ENCODE results near the gene PNMA6A. TPM values are rescaled to one million over a fixed set of nuclear protein-coding genes. Genes with fewer than 3 reads are reported as not detected.
"Not testable (repeated sequence)": the region's sequence is repeated elsewhere in the genome, so short reads cannot be mapped to it uniquely, and the experiment has no call there.

PNMA6A gene
- total RNA-seq: 0.87 TPM
- long read RNA-seq, partial matches to known transcripts: 0 of 4 reads
- long read RNA-seq, other reads (novel, unspliced or antisense): 1 of 4 reads

DNA sequence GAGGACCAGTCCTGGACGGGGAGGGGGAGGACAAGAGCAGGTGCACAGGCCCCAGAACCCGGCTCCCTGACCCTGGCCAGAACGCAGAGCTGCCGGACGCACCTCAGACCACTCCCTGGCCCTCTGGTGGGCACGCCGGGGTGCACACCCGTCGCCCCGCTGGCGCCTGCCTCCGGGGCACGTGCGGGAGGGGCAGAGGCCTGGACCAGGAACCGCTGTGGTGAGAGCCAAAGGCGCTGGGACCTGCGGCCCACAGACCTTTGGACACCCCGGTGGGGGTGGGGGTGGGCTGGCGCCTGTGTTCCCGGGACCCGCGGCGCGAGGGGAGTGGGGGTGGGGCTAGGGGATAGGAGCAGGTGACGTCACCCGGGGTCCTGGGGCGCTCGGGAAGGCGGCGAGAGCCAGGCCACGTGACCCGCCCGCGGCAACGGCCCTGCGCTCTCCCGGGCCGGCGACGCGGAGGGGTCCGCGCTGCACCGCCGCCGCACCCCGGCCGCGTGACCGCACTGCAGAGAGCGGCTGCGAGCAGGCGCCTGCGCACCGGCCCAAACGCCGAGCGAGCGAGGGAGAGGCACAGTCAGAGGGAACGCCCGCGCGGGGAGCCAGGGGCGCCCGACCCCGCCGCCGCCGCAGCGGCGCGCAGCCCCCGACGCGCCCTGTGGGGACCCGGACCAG, at the start of gene PNMA6A:
PNMA6A (plus strand) TSS at position 546 of the 675 bp plus-strand sequence. CDS start 609 bp downstream, outside the sequence.
- H3K4me3 ChIP-seq; H3K27me3 ChIP-seq; intact Hi-C loops (cut with DNase I); DNase-seq; H3K9me3 ChIP-seq; H3K27ac ChIP-seq; H3K4me1 ChIP-seq; H3K36me3 ChIP-seq: not testable (repeated sequence)
- peak; percentile 85 for ATAC-seq

DNA sequence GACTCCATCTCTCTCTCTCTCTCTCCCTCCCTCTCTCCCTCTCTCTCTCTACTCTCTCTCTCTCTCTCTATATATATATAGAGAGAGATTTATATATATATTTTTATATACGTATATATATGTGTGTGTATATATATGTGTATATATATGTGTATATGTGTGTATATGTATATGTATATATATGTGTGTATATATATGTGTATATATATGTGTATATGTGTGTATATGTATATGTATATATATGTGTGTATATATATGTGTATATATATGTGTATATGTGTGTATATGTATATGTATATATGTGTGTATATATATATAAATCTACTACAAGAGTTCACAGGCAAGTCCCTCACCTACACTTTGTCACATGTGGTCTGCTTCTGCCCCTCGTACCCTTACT, 45.8 kb upstream of the PNMA6A start:
- intact Hi-C loops (cut with DNase I); H3K4me1 ChIP-seq; H3K4me3 ChIP-seq; H3K27ac ChIP-seq; H3K9me3 ChIP-seq; H3K27me3 ChIP-seq; DNase-seq; H3K36me3 ChIP-seq; ATAC-seq: not testable (repeated sequence)

DNA sequence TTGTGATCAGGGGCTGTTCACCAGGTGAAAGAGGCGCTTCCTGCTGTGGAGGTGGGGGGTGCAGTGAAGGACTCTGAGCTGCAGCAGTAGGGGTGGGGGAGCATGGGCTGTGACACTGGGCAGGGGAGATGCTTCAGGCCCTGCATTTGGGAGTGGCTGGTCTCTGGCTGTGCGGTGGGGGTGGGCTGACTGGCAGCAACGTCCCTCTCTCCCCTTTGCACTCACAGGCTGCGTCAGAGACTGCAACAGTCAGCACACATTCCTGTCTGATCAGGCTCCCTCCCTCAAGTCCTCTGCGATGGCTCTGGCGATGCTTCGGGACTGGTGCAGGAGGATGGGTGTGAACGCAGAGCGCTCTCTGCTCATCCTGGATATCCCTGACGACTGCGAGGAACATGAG, 43.8 kb upstream of the PNMA6A start:
- intact Hi-C loops (cut with DNase I); H3K9me3 ChIP-seq; H3K4me1 ChIP-seq; H3K36me3 ChIP-seq; DNase-seq; H3K4me3 ChIP-seq; ATAC-seq; H3K27me3 ChIP-seq; H3K27ac ChIP-seq: not testable (repeated sequence)

DNA sequence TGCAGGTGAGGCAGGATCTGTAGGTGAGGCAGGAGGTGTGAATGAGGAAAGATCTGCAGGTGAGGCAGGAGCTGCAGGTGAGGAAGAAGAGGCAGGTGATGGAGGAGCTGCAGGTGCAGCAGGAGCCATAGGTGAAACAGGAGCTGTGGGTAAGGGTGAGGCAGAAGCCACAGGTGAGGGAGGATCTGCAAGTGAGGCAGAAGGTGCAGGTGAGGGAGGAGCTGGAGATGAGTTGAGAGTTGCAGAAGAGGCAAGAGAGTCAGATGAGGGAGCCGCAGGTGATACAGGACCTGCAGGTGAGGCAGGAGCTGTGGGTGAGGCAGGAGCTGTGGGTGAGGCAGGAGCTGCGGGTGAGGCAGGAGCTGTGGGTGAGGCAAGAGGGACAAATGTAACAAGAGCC, 43.1 kb upstream of the PNMA6A start:
- intact Hi-C loops (cut with DNase I): no loop called here
- no peaks in the 10 kb centered on the region for H3K36me3 ChIP-seq
- no peaks in the 10 kb centered on the region for H3K27me3 ChIP-seq
- ATAC-seq (no peak), DNase-seq (no peak)
- no peak overlapping the region for H3K4me3 ChIP-seq
- TF ChIP-seq, protein P1, sequence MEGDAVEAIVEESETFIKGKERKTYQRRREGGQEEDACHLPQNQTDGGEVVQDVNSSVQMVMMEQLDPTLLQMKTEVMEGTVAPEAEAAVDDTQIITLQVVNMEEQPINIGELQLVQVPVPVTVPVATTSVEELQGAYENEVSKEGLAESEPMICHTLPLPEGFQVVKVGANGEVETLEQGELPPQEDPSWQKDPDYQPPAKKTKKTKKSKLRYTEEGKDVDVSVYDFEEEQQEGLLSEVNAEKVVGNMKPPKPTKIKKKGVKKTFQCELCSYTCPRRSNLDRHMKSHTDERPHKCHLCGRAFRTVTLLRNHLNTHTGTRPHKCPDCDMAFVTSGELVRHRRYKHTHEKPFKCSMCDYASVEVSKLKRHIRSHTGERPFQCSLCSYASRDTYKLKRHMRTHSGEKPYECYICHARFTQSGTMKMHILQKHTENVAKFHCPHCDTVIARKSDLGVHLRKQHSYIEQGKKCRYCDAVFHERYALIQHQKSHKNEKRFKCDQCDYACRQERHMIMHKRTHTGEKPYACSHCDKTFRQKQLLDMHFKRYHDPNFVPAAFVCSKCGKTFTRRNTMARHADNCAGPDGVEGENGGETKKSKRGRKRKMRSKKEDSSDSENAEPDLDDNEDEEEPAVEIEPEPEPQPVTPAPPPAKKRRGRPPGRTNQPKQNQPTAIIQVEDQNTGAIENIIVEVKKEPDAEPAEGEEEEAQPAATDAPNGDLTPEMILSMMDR (IDR thresholded peaks at IDR 0.05): no peak
- no peaks in the 10 kb centered on the region for H3K9me3 ChIP-seq
- H3K4me1 ChIP-seq: no peaks in the 10 kb centered on the region
- no peak overlapping the region for H3K27ac ChIP-seq

DNA sequence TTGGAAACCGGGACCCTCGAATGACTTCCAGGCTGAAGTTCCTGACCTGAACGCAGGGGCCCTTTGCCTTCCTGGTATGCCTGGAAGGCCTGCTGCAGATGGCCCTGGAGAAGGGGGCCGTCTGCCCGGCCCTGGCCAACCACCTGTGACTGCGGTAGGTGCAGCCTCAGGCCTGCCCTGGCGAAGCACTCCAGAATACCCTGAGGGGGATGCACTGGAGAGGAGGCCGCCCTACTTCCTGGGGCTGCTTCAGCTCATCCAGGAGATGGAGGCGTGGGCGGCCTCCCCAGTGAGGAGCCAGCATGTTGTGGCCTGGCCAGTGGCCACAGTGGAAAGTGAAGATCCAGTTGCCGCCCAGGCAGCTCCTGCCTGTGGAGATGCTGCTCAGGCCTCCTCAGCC, 42.4 kb upstream of the PNMA6A start:
- no peak overlapping the region for H3K4me3 ChIP-seq
- H3K27me3 ChIP-seq: no peaks in the 10 kb centered on the region
- H3K27ac ChIP-seq: no peak overlapping the region
- no peaks in the 10 kb centered on the region for H3K36me3 ChIP-seq
- TF ChIP-seq, protein P1 (IDR thresholded peaks at IDR 0.05): no peak
- ATAC-seq (no peak), DNase-seq (no peak)
- intact Hi-C loops (cut with DNase I): no loop called here
- no peaks in the 10 kb centered on the region for H3K4me1 ChIP-seq
- H3K9me3 ChIP-seq: no peaks in the 10 kb centered on the region

DNA sequence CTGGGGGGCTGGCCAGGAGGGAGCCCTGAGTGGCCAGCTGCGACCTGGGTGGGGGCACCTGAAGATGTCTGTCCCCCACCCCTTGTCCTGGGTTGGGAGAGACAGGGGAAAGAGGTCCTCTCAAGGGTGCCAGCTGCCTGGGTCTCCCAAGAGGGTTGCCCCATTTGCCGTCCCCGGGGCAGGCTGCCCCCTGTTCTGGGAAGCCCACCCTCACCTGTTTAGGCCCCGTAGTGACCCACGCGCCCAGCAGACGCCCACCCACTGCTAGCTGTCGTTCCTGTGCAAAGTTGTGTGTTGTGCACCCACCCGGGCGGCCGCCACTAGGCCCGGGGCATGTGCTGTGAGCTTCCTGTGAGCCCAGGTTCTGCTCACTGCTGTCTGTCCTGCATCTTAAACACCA, 41.5 kb upstream of the PNMA6A start:
- Histone ChIP-seq H3K27ac (no peak overlapping the region), H3K4me1 (no peaks in the 10 kb centered on the region), H3K4me3 (no peak overlapping the region), H3K36me3 (no peaks in the 10 kb centered on the region), H3K9me3 (no peaks in the 10 kb centered on the region), H3K27me3 (no peaks in the 10 kb centered on the region)
- DNase-seq: no peak
- intact Hi-C loops (cut with DNase I): no loop called here
- ATAC-seq: no peak
- TF ChIP-seq, protein P1 (IDR thresholded peaks at IDR 0.05): no peak

DNA sequence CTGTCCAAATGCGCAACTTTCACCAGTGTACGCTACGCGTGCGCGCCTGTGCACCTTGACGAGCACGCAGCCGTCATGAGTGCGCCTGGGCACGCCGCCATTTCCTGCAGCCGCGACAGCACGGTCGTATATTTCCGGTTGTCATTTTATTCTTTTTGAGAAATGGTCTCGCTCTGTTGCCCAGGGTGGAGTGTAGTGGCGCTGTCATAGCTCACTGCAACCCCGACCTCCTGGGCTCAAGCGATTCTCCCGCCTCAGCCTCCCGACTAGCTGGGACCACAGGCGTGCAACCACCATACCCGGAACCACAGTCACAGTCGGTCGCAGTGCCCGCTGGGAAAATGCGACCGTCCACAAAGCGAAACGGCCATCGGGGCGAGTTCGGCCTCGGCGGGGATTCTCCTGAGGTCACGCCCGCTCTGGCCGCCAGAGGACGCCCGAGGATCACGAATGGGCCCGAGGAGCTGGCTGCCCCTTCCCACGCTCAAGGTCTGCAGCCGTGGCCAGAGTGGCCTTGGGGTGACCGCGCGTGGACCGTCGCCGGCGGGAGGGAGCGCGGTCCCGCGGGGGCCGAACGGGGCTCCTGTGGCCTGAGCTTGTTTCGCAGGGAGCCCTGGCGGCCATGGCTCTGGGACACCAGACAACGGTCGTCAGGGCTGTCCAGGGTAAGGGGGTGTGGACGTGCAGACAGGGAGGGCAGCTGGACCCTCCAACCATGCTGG, 39.7 kb upstream of the PNMA6A start:
- peak overlapping the region; percentile 36 for H3K4me3 ChIP-seq
- no peak overlapping the region for H3K27ac ChIP-seq

More for the DNA sequence above, 39.7 kb upstream of the PNMA6A start:
- TF ChIP-seq, protein P1 (IDR thresholded peaks at IDR 0.05): peak; percentile 81
- H3K36me3 ChIP-seq: no peaks in the 10 kb centered on the region
- no peaks in the 10 kb centered on the region for H3K9me3 ChIP-seq
- H3K4me1 ChIP-seq: no peaks in the 10 kb centered on the region
- peak; percentile 88 for DNase-seq
- intact Hi-C loops (cut with DNase I): no loop called here
- H3K27me3 ChIP-seq: no peaks in the 10 kb centered on the region
- ATAC-seq: peak; percentile 97
